ENCODE data around the gene CHD8. TPM values are rescaled to one million over a fixed set of nuclear protein-coding genes. Genes with fewer than 3 reads are reported as not detected.

Gene CHD8
- total RNA-seq, 1 experiment from 2014 or later = 93.1 TPM

- H3K36me3 Mint-ChIP-seq (ENCODE audit: insufficient read depth, unreplicated experiment) = peaks cover 41% of the 10 kb centered on the region
- H3K9me3 Mint-ChIP-seq (ENCODE audit: low read depth, unreplicated experiment) = no peaks in the 10 kb centered on the region
- no peak for DNase-seq
- H3K27ac Mint-ChIP-seq (ENCODE audit: unreplicated experiment) = no peak overlapping the region
- BruUV-seq (replicated peaks) = no TSS peak
- TF ChIP-seq, protein P1, sequence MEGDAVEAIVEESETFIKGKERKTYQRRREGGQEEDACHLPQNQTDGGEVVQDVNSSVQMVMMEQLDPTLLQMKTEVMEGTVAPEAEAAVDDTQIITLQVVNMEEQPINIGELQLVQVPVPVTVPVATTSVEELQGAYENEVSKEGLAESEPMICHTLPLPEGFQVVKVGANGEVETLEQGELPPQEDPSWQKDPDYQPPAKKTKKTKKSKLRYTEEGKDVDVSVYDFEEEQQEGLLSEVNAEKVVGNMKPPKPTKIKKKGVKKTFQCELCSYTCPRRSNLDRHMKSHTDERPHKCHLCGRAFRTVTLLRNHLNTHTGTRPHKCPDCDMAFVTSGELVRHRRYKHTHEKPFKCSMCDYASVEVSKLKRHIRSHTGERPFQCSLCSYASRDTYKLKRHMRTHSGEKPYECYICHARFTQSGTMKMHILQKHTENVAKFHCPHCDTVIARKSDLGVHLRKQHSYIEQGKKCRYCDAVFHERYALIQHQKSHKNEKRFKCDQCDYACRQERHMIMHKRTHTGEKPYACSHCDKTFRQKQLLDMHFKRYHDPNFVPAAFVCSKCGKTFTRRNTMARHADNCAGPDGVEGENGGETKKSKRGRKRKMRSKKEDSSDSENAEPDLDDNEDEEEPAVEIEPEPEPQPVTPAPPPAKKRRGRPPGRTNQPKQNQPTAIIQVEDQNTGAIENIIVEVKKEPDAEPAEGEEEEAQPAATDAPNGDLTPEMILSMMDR (IDR thresholded peaks at IDR 0.05; ENCODE audit: unreplicated experiment) = no peak
- intact Hi-C loops (cut with micrococcal nuclease; ENCODE audit: unreplicated experiment) = no loop called here
- no peaks in the 10 kb centered on the region for H3K4me1 Mint-ChIP-seq (ENCODE audit: low read depth, unreplicated experiment)
- CTCF ChIA-PET = interaction anchor here (0.5 kb wide), 1 partner anchor 53 kb away, joined by 4 read pairs; no protein-coding TSS in a partner anchor
- H3K4me3 Mint-ChIP-seq (ENCODE audit: low read depth, unreplicated experiment) = no peak overlapping the region
- H3K27me3 Mint-ChIP-seq (ENCODE audit: unreplicated experiment) = no peaks in the 10 kb centered on the region
Measured at GRCh38 chr14:21501568-21501967, 45.6 kb upstream of the CHD8 start.

DNA sequence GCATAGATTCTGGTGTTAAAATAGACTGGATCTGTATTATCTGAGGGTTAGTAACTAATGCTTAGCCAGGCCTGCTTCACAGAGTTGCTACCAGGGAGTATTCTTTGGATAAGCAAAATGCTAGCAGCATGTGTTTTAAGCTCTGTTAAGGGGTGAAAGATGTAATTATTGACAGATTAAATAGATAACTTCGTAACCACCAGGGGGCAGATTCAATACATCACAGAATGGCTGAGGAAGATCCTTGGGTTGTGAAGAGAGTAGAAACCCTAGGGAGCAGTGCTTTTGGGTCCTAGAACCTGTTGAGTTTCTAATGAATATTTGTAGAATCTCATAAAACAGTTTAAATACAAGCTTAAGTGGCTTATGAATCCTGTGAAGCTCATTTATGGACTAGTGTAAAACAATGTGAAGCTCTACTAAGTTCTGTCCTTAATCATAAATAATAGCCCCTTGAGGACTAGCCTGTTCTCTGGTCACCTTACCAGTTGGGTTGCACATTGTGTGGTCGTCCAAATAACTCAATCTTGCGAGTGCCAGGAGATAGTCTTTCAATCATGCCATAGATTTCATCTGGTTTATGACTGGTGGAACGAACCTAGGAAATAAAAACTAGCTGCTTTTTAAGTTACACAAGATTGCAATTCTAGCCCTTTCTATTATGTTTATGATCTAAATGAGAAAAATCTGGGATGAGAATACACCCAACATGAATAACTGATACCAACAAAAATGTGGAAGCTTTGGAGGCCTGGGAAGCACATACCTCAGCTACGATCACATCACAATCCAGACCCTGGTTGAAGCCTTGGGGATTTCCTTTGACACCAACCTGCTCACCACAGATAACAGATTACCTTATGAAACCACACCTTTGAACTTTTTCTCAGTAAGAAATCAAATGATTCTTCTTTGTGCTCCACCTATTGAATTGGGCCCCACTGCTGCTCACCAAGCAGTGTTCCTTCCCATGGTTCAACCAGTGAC, 42.9 kb upstream of the CHD8 start:
- peak; percentile 40 for DNase-seq
- Mint-ChIP-seq H3K27me3 (ENCODE audit: unreplicated experiment) (no peaks in the 10 kb centered on the region), H3K4me3 (ENCODE audit: low read depth, unreplicated experiment) (no peak overlapping the region), H3K9me3 (ENCODE audit: low read depth, unreplicated experiment) (no peaks in the 10 kb centered on the region), H3K36me3 (ENCODE audit: insufficient read depth, unreplicated experiment) (peaks cover 48% of the 10 kb centered on the region), H3K4me1 (ENCODE audit: low read depth, unreplicated experiment) (no peaks in the 10 kb centered on the region), H3K27ac (ENCODE audit: unreplicated experiment) (no peak overlapping the region)
- CTCF ChIA-PET = interaction anchor here (0.7 to 1.7 kb wide), 3 partner anchors 12 to 251 kb away, joined by 3 to 11 read pairs (median 7); partner anchors contain the start of gene METTL3
- TSS peak; percentile 3 for BruUV-seq (replicated peaks)
- TF ChIP-seq, protein P1 (IDR thresholded peaks at IDR 0.05; ENCODE audit: unreplicated experiment) = peak; percentile 43
- intact Hi-C loops (cut with micrococcal nuclease; ENCODE audit: unreplicated experiment) = loop anchor here (1.0 kb wide), 1 partner anchor 58 kb away; no protein-coding TSS in a partner anchor

DNA sequence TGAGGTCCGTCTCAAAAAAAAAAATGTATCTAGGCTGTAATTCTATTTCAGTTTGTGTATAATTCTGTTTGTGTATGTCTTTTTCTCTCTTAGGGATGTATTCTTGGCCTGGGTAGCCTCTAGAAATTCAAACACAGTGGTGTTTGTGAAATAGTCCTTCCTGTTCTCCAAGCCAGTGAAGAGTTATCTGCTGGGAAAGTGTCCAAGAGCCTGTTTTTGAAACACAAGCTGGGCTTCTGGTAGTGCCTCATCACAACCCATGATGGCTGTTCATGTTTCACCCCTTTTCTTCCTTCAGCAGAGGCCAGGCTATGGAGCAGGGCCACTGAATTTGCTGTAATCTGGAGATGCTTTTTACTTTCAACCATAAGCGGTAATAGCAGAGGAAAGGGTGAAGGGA, 40.5 kb upstream of the CHD8 start:
- TF ChIP-seq, protein P1 (IDR thresholded peaks at IDR 0.05; ENCODE audit: unreplicated experiment) = no peak
- DNase-seq = no peak
- Mint-ChIP-seq H3K4me3 (ENCODE audit: low read depth, unreplicated experiment) (no peak overlapping the region), H3K36me3 (ENCODE audit: insufficient read depth, unreplicated experiment) (peaks cover 58% of the 10 kb centered on the region), H3K27ac (ENCODE audit: unreplicated experiment) (no peak overlapping the region), H3K4me1 (ENCODE audit: low read depth, unreplicated experiment) (no peaks in the 10 kb centered on the region), H3K27me3 (ENCODE audit: unreplicated experiment) (no peaks in the 10 kb centered on the region), H3K9me3 (ENCODE audit: low read depth, unreplicated experiment) (no peaks in the 10 kb centered on the region)
- BruUV-seq (replicated peaks) = no TSS peak
- intact Hi-C loops (cut with micrococcal nuclease; ENCODE audit: unreplicated experiment) = no loop called here
- CTCF ChIA-PET = no interaction called here

GRCh38 chr14:21494902-21495762, 39.2 kb upstream of the CHD8 start:
- intact Hi-C loops (cut with micrococcal nuclease; ENCODE audit: unreplicated experiment) = no loop called here
- CTCF ChIA-PET = interaction anchor here (0.5 to 0.6 kb wide), 4 partner anchors 14 to 54 kb away, joined by 3 to 6 read pairs (median 3); no protein-coding TSS in a partner anchor
- no peaks in the 10 kb centered on the region for H3K27me3 Mint-ChIP-seq (ENCODE audit: unreplicated experiment)
- DNase-seq = no peak
- TF ChIP-seq, protein P1 (IDR thresholded peaks at IDR 0.05; ENCODE audit: unreplicated experiment) = no peak
- no peak overlapping the region for H3K27ac Mint-ChIP-seq (ENCODE audit: unreplicated experiment)
- no peak overlapping the region for H3K4me3 Mint-ChIP-seq (ENCODE audit: low read depth, unreplicated experiment)
- H3K4me1 Mint-ChIP-seq (ENCODE audit: low read depth, unreplicated experiment) = no peaks in the 10 kb centered on the region
- peaks cover 60% of the 10 kb centered on the region for H3K36me3 Mint-ChIP-seq (ENCODE audit: insufficient read depth, unreplicated experiment)
- no TSS peak for BruUV-seq (replicated peaks)
- H3K9me3 Mint-ChIP-seq (ENCODE audit: low read depth, unreplicated experiment) = no peaks in the 10 kb centered on the region

Data from Calu3 (cell line).